ENCODE results near the gene SULT1A2. TPM values are rescaled to one million over a fixed set of nuclear protein-coding genes. Genes with fewer than 3 reads are reported as not detected.

SULT1A2 gene
- total and polyA plus RNA-seq, 5 donors from 2014 or later: 0.39 TPM; not detected in 4

- no peak overlapping the region for H3K27ac ChIP-seq (ENCODE audit: insufficient read depth, low read length, poor library complexity, severe bottlenecking)
- Mint-ChIP-seq H3K27me3 (no peaks in the 10 kb centered on the region), H3K4me1 (peaks cover 22 to 70% (median 36%) of the 10 kb centered on the region in 4 donors), H3K27ac (peak overlapping the region in 2 of 3 donors; percentile 42 to 56), H3K4me3 (peak overlapping the region in 2 of 4 donors; percentile 12 to 32), H3K36me3 (peaks cover 22% of the 10 kb centered on the region), H3K9me3 (peaks cover 0 to 2% (median 0%) of the 10 kb centered on the region in 7 donors)
- no peak for ATAC-seq (ENCODE audit: low read depth in 2 of 2)
- no peak overlapping the region for H3K4me3 ChIP-seq (ENCODE audit: low read depth, low read length)
- H3K36me3 ChIP-seq (ENCODE audit: control insufficient read depth, insufficient read depth, low read length): peaks cover 16% of the 10 kb centered on the region
- H3K27me3 ChIP-seq (ENCODE audit: control insufficient read depth, insufficient read depth, low read length): no peaks in the 10 kb centered on the region
- H3K4me1 ChIP-seq (ENCODE audit: control insufficient read depth, insufficient read depth, low read length, poor library complexity, severe bottlenecking): peaks cover 27% of the 10 kb centered on the region
- no peak for DNase-seq
- H3K9me3 ChIP-seq (ENCODE audit: control insufficient read depth in 2 of 2, low read length in 2 of 2): no peaks in the 10 kb centered on the region
Measured at GRCh38 chr16:28556914-28557320, 39.9 kb downstream of the SULT1A2 start.

- no peak overlapping the region for H3K27ac Mint-ChIP-seq
Measured at GRCh38 chr16:28555561-28555960, 41.3 kb downstream of the SULT1A2 start.

GRCh38 chr16:28554634-28555423 lies 42.0 kb downstream of the SULT1A2 start:
- Mint-ChIP-seq H3K27ac (peak overlapping the region; percentile 80 to 98 (median 92)), H3K9me3 (peaks cover 0 to 2% (median 0%) of the 10 kb centered on the region in 7 donors), H3K36me3 (peaks cover 17% of the 10 kb centered on the region), H3K4me3 (peak overlapping the region; percentile 91 to 96 (median 92)), H3K27me3 (no peaks in the 10 kb centered on the region), H3K4me1 (peaks cover 22 to 59% (median 33%) of the 10 kb centered on the region in 4 donors)
- no peaks in the 10 kb centered on the region for H3K9me3 ChIP-seq (ENCODE audit: control insufficient read depth in 2 of 2, low read length in 2 of 2)
- H3K36me3 ChIP-seq (ENCODE audit: control insufficient read depth, insufficient read depth, low read length): peaks cover 16% of the 10 kb centered on the region
- peak in 1 of 3 donors; percentile 23 for DNase-seq
- peak overlapping the region; percentile 84 for H3K4me3 ChIP-seq (ENCODE audit: low read depth, low read length)
- H3K27me3 ChIP-seq (ENCODE audit: control insufficient read depth, insufficient read depth, low read length): no peaks in the 10 kb centered on the region
- no peak for ATAC-seq (ENCODE audit: low read depth in 2 of 2)
- H3K4me1 ChIP-seq (ENCODE audit: control insufficient read depth, insufficient read depth, low read length, poor library complexity, severe bottlenecking): peaks cover 24% of the 10 kb centered on the region
- H3K27ac ChIP-seq (ENCODE audit: insufficient read depth, low read length, poor library complexity, severe bottlenecking): peak overlapping the region; percentile 97

More at GRCh38 chr16:28555561-28555960, 41.3 kb downstream of the SULT1A2 start:
- ATAC-seq (ENCODE audit: low read depth in 2 of 2) (no peak), DNase-seq (peak in 1 of 3 donors; percentile 20)
- H3K9me3 ChIP-seq (ENCODE audit: control insufficient read depth in 2 of 2, low read length in 2 of 2): no peaks in the 10 kb centered on the region
- Mint-ChIP-seq H3K4me1 (peaks cover 22 to 64% (median 33%) of the 10 kb centered on the region in 4 donors), H3K27me3 (no peaks in the 10 kb centered on the region), H3K36me3 (peaks cover 17% of the 10 kb centered on the region), H3K9me3 (peaks cover 0 to 2% (median 0%) of the 10 kb centered on the region in 7 donors), H3K4me3 (peak overlapping the region; percentile 18 to 96 (median 84))
- H3K27ac ChIP-seq (ENCODE audit: insufficient read depth, low read length, poor library complexity, severe bottlenecking): no peak overlapping the region
- peaks cover 27% of the 10 kb centered on the region for H3K4me1 ChIP-seq (ENCODE audit: control insufficient read depth, insufficient read depth, low read length, poor library complexity, severe bottlenecking)
- no peaks in the 10 kb centered on the region for H3K27me3 ChIP-seq (ENCODE audit: control insufficient read depth, insufficient read depth, low read length)
- H3K36me3 ChIP-seq (ENCODE audit: control insufficient read depth, insufficient read depth, low read length): peaks cover 16% of the 10 kb centered on the region
- peak overlapping the region; percentile 44 for H3K4me3 ChIP-seq (ENCODE audit: low read depth, low read length)

- Histone ChIP-seq H3K4me3 (ENCODE audit: low read depth, low read length) (peak within 1 kb of the TSS; percentile 84), H3K36me3 (ENCODE audit: control insufficient read depth, insufficient read depth, low read length) (peaks cover 16% of the 10 kb centered on the region), H3K9me3 (ENCODE audit: control insufficient read depth in 2 of 2, low read length in 2 of 2) (no peaks in the 10 kb centered on the region), H3K27me3 (ENCODE audit: control insufficient read depth, insufficient read depth, low read length) (no peaks in the 10 kb centered on the region), H3K4me1 (ENCODE audit: control insufficient read depth, insufficient read depth, low read length, poor library complexity, severe bottlenecking) (peaks cover 23% of the 10 kb centered on the region), H3K27ac (ENCODE audit: insufficient read depth, low read length, poor library complexity, severe bottlenecking) (peak within 1 kb of the TSS; percentile 97)
- Mint-ChIP-seq H3K27ac (peak within 1 kb of the TSS; percentile 98), H3K4me3 (peak within 1 kb of the TSS; percentile 92 to 96 (median 93)), H3K36me3 (peaks cover 12% of the 10 kb centered on the region), H3K4me1 (peaks cover 26 to 57% (median 36%) of the 10 kb centered on the region in 4 donors), H3K27me3 (peaks cover 4% of the 10 kb centered on the region), H3K9me3 (peaks cover 0 to 2% (median 0%) of the 10 kb centered on the region in 7 donors)
- DNase-seq (peak; percentile 88 to 97 (median 96)), ATAC-seq (ENCODE audit: low read depth in 2 of 2) (peak; percentile 85 to 86)
Measured at GRCh38 chr16:28553776-28554633, 42.8 kb downstream of the SULT1A2 start, which contains the start of gene SGF29. SGF29 (plus strand) TSS chr16:28553920; CDS start chr16:28581070, 27,150 bp downstream.

- peak overlapping the region in 2 of 3 donors; percentile 54 to 60 for H3K27ac Mint-ChIP-seq
- Histone ChIP-seq H3K27me3 (ENCODE audit: control insufficient read depth, insufficient read depth, low read length) (no peaks in the 10 kb centered on the region), H3K36me3 (ENCODE audit: control insufficient read depth, insufficient read depth, low read length) (no peaks in the 10 kb centered on the region), H3K4me3 (ENCODE audit: low read depth, low read length) (no peak overlapping the region), H3K27ac (ENCODE audit: insufficient read depth, low read length, poor library complexity, severe bottlenecking) (no peak overlapping the region), H3K4me1 (ENCODE audit: control insufficient read depth, insufficient read depth, low read length, poor library complexity, severe bottlenecking) (peaks cover 7% of the 10 kb centered on the region), H3K9me3 (ENCODE audit: control insufficient read depth in 2 of 2, low read length in 2 of 2) (no peaks in the 10 kb centered on the region)
- H3K9me3 Mint-ChIP-seq: no peaks in the 10 kb centered on the region
- peak overlapping the region in 2 of 4 donors; percentile 12 to 80 for H3K4me3 Mint-ChIP-seq
- H3K27me3 Mint-ChIP-seq: peaks cover 8% of the 10 kb centered on the region
- no peaks in the 10 kb centered on the region for H3K36me3 Mint-ChIP-seq
- no peak for ATAC-seq (ENCODE audit: low read depth in 2 of 2)
- H3K4me1 Mint-ChIP-seq: peaks cover 6 to 21% (median 16%) of the 10 kb centered on the region in 4 donors
- DNase-seq: peak in 2 of 3 donors; percentile 39 to 54
Measured at GRCh38 chr16:28549301-28549899, 47.5 kb downstream of the SULT1A2 start.

- peaks cover 4 to 15% (median 9%) of the 10 kb centered on the region in 4 donors for H3K4me1 Mint-ChIP-seq
- Histone ChIP-seq H3K27me3 (ENCODE audit: control insufficient read depth, insufficient read depth, low read length) (no peaks in the 10 kb centered on the region), H3K4me1 (ENCODE audit: control insufficient read depth, insufficient read depth, low read length, poor library complexity, severe bottlenecking) (peaks cover 2% of the 10 kb centered on the region), H3K27ac (ENCODE audit: insufficient read depth, low read length, poor library complexity, severe bottlenecking) (no peak overlapping the region), H3K4me3 (ENCODE audit: low read depth, low read length) (no peak overlapping the region), H3K36me3 (ENCODE audit: control insufficient read depth, insufficient read depth, low read length) (no peaks in the 10 kb centered on the region), H3K9me3 (ENCODE audit: control insufficient read depth in 2 of 2, low read length in 2 of 2) (no peaks in the 10 kb centered on the region)
- no peak for DNase-seq
- H3K9me3 Mint-ChIP-seq: no peaks in the 10 kb centered on the region
- no peaks in the 10 kb centered on the region for H3K36me3 Mint-ChIP-seq
- no peak for ATAC-seq (ENCODE audit: low read depth in 2 of 2)
- no peak overlapping the region for H3K4me3 Mint-ChIP-seq
- peaks cover 8% of the 10 kb centered on the region for H3K27me3 Mint-ChIP-seq
- H3K27ac Mint-ChIP-seq: no peak overlapping the region
Measured at GRCh38 chr16:28548306-28548802, 48.5 kb downstream of the SULT1A2 start.

GRCh38 chr16:28546626-28547025 lies 50.2 kb downstream of the SULT1A2 start:
- Histone ChIP-seq H3K4me1 (ENCODE audit: control insufficient read depth, insufficient read depth, low read length, poor library complexity, severe bottlenecking) (no peaks in the 10 kb centered on the region), H3K36me3 (ENCODE audit: control insufficient read depth, insufficient read depth, low read length) (no peaks in the 10 kb centered on the region), H3K4me3 (ENCODE audit: low read depth, low read length) (no peak overlapping the region), H3K27ac (ENCODE audit: insufficient read depth, low read length, poor library complexity, severe bottlenecking) (no peak overlapping the region), H3K27me3 (ENCODE audit: control insufficient read depth, insufficient read depth, low read length) (no peaks in the 10 kb centered on the region), H3K9me3 (ENCODE audit: control insufficient read depth in 2 of 2, low read length in 2 of 2) (no peaks in the 10 kb centered on the region)
- Mint-ChIP-seq H3K36me3 (no peaks in the 10 kb centered on the region), H3K27me3 (peaks cover 8% of the 10 kb centered on the region), H3K4me1 (peaks cover 5 to 15% (median 10%) of the 10 kb centered on the region in 4 donors), H3K9me3 (no peaks in the 10 kb centered on the region), H3K4me3 (no peak overlapping the region), H3K27ac (no peak overlapping the region)
- ATAC-seq (ENCODE audit: low read depth in 2 of 2): no peak
- no peak for DNase-seq
